Fibroblast of lung (primary cell): ENCODE measurements around the gene COLEC11.

Experiments
- EZH2 ChIP-seq: IDR thresholded peaks from 2 replicates; pipeline ENCODE4 v1.5.1; 2012; ENCODE audit warnings: low read length, control low read depth, mild to moderate bottlenecking; ENCODE audit errors: missing control alignments
- TF ChIP-seq, protein P1 (sequence below), 2 donors: IDR thresholded peaks in 1 of 2; conservative IDR thresholded peaks in 1 of 2; 1 replicate in 1 of 2; 2 replicates in 1 of 2; pipeline ENCODE4 v1.5.1; 2011 to 2012; ENCODE audit warnings: low read length in 2 of 2, control low read depth in 1 of 2, inconsistent platforms in 1 of 2, low read depth in 1 of 2, mild to moderate bottlenecking in 1 of 2

GRCh38 chr2:3628800-3629199 lies 33.9 kb downstream of the COLEC11 start:
- TF ChIP-seq EZH2 = no peak
- TF ChIP-seq, protein P1, sequence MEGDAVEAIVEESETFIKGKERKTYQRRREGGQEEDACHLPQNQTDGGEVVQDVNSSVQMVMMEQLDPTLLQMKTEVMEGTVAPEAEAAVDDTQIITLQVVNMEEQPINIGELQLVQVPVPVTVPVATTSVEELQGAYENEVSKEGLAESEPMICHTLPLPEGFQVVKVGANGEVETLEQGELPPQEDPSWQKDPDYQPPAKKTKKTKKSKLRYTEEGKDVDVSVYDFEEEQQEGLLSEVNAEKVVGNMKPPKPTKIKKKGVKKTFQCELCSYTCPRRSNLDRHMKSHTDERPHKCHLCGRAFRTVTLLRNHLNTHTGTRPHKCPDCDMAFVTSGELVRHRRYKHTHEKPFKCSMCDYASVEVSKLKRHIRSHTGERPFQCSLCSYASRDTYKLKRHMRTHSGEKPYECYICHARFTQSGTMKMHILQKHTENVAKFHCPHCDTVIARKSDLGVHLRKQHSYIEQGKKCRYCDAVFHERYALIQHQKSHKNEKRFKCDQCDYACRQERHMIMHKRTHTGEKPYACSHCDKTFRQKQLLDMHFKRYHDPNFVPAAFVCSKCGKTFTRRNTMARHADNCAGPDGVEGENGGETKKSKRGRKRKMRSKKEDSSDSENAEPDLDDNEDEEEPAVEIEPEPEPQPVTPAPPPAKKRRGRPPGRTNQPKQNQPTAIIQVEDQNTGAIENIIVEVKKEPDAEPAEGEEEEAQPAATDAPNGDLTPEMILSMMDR (conservative IDR thresholded peaks at IDR 0.05 in 1 of 2, IDR thresholded peaks at IDR 0.05 in 1 of 2; ENCODE audit: low read depth in 1 of 2, low read length in 2 of 2) = no peak
